ENCODE data around the gene WNT2. TPM values are rescaled to one million over a fixed set of nuclear protein-coding genes. Genes with fewer than 3 reads are reported as not detected.

Gene WNT2
- total and polyA plus RNA-seq, 2 donors (not counting 1 experiment from before 2014, with no cell fraction given) = not detected

- no peak for TF ChIP-seq CTCF (IDR thresholded peaks at IDR 0.05)
- no peak for TF ChIP-seq EZH2 (IDR thresholded peaks at IDR 0.05; ENCODE audit: borderline replicate concordance, insufficient read depth, low read depth, low read length, poor library complexity, severe bottlenecking)
Measured at GRCh38 chr7:117238937-117239336, 83.9 kb downstream of the WNT2 start.

DNA sequence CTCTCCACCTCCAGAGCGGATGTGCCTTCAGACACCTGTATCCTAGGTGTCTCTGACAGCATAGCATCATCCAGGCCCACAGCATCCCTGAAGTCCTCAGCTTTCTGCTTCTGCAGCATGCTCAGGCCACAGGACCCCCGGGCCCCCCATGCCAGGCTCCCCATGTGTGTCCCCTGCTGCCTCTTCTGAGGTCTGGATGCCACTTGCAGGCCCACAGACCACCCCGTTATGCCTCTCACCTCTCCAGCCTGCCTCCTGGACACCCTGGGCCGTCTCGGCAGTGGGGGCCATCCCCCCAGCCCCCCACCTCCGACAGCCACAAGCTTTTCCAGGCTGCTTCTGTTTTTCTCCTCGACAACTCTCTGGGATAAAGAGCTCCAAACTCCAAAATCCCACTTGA is 84.4 kb downstream of the WNT2 start:
- Mint-ChIP-seq H3K27ac (no peak overlapping the region), H3K27me3 (peaks cover 12% of the 10 kb centered on the region), H3K9me3 (ENCODE audit: insufficient read depth) (no peaks in the 10 kb centered on the region), H3K4me3 (no peak overlapping the region), H3K4me1 (no peaks in the 10 kb centered on the region)
- ATAC-seq (ENCODE audit: low read depth) (no peak), DNase-seq (no peak)
- Histone ChIP-seq H4K20me1 (ENCODE audit: control insufficient read depth, insufficient read depth, low read length, poor library complexity, severe bottlenecking) (no peaks in the 10 kb centered on the region), H3K9ac (ENCODE audit: low read length) (no peak overlapping the region), H3K4me2 (replicated peaks; ENCODE audit: low read depth, low read length, poor library complexity, severe bottlenecking) (no peak overlapping the region), H3K4me1 (ENCODE audit: control insufficient read depth in 2 of 2, insufficient read depth in 2 of 2, low read length in 2 of 2) (no peaks in the 10 kb centered on the region), H3K27ac (ENCODE audit: low read length in 2 of 2) (no peak overlapping the region), H3K79me2 (ENCODE audit: control insufficient read depth, insufficient read depth, low read length) (no peaks in the 10 kb centered on the region), H3K27me3 (replicated peaks in 1 of 4; ENCODE audit: control extremely low read depth in 1 of 4, control insufficient read depth in 3 of 4, insufficient read depth in 4 of 4, low read length in 3 of 4) (no peaks in the 10 kb centered on the region), H3K9me3 (ENCODE audit: control extremely low read depth in 1 of 3, control insufficient read depth in 2 of 3, insufficient read depth in 1 of 3, low read length in 2 of 3) (no peaks in the 10 kb centered on the region), H2AFZ (ENCODE audit: insufficient read depth, low read depth, low read length, poor library complexity, severe bottlenecking) (no peak overlapping the region), H3K4me3 (ENCODE audit: control extremely low read depth in 1 of 5, extremely low read depth in 1 of 5, insufficient read depth in 1 of 5, low read depth in 2 of 5, low read length in 4 of 5) (no peak overlapping the region), H3K36me3 (replicated peaks in 1 of 2; ENCODE audit: control extremely low read depth in 1 of 2, control insufficient read depth in 1 of 2, extremely low read depth in 1 of 2, insufficient read depth in 2 of 2, low read length in 1 of 2) (no peaks in the 10 kb centered on the region)
- no peak for TF ChIP-seq EZH2 (IDR thresholded peaks at IDR 0.05; ENCODE audit: borderline replicate concordance, insufficient read depth, low read depth, low read length, poor library complexity, severe bottlenecking)
- no peak for TF ChIP-seq CTCF (IDR thresholded peaks at IDR 0.05)
- POLR2A ChIA-PET = no interaction called here
- WGBS (ENCODE audit: insufficient coverage) = 79% methylated on average over 3 of the region's 7 CpGs
- CTCF ChIA-PET = interaction anchor here (0.8 kb wide), 1 partner anchor 250 kb away, joined by 3 read pairs; no protein-coding TSS in a partner anchor
- intact Hi-C loops (cut with micrococcal nuclease) = no loop called here

More at GRCh38 chr7:117238937-117239336, 83.9 kb downstream of the WNT2 start:
- Histone ChIP-seq H3K4me2 (replicated peaks; ENCODE audit: low read depth, low read length, poor library complexity, severe bottlenecking) (no peak overlapping the region), H3K36me3 (replicated peaks in 1 of 2; ENCODE audit: control extremely low read depth in 1 of 2, control insufficient read depth in 1 of 2, extremely low read depth in 1 of 2, insufficient read depth in 2 of 2, low read length in 1 of 2) (no peaks in the 10 kb centered on the region), H2AFZ (ENCODE audit: insufficient read depth, low read depth, low read length, poor library complexity, severe bottlenecking) (no peak overlapping the region), H3K79me2 (ENCODE audit: control insufficient read depth, insufficient read depth, low read length) (no peaks in the 10 kb centered on the region), H3K4me1 (ENCODE audit: control insufficient read depth in 2 of 2, insufficient read depth in 2 of 2, low read length in 2 of 2) (no peaks in the 10 kb centered on the region), H3K27me3 (replicated peaks in 1 of 4; ENCODE audit: control extremely low read depth in 1 of 4, control insufficient read depth in 3 of 4, insufficient read depth in 4 of 4, low read length in 3 of 4) (no peaks in the 10 kb centered on the region), H3K4me3 (ENCODE audit: control extremely low read depth in 1 of 5, extremely low read depth in 1 of 5, insufficient read depth in 1 of 5, low read depth in 2 of 5, low read length in 4 of 5) (no peak overlapping the region), H3K9me3 (ENCODE audit: control extremely low read depth in 1 of 3, control insufficient read depth in 2 of 3, insufficient read depth in 1 of 3, low read length in 2 of 3) (no peaks in the 10 kb centered on the region), H3K27ac (ENCODE audit: low read length in 2 of 2) (no peak overlapping the region), H4K20me1 (ENCODE audit: control insufficient read depth, insufficient read depth, low read length, poor library complexity, severe bottlenecking) (no peaks in the 10 kb centered on the region), H3K9ac (ENCODE audit: low read length) (no peak overlapping the region)
- intact Hi-C loops (cut with micrococcal nuclease) = no loop called here
- ChIA-PET CTCF (interaction anchor here (0.8 kb wide), 1 partner anchor 251 kb away, joined by 3 read pairs; no protein-coding TSS in a partner anchor), POLR2A (no interaction called here)
- Mint-ChIP-seq H3K4me3 (no peak overlapping the region), H3K4me1 (no peaks in the 10 kb centered on the region), H3K9me3 (ENCODE audit: insufficient read depth) (no peaks in the 10 kb centered on the region), H3K27ac (no peak overlapping the region), H3K27me3 (peaks cover 12% of the 10 kb centered on the region)
- DNase-seq (no peak), ATAC-seq (ENCODE audit: low read depth) (no peak)
- WGBS (ENCODE audit: insufficient coverage) = 83% methylated on average over 3 of the region's 7 CpGs
